Measurements from ENCODE around the gene FMN1. TPM values are rescaled to one million over a fixed set of nuclear protein-coding genes. Genes with fewer than 3 reads are reported as not detected.

Gene FMN1
- total RNA-seq, 1 donor from 2014 or later = 4.2 TPM

- Mint-ChIP-seq H3K27ac (ENCODE audit: unreplicated experiment) (peak overlapping the region; percentile 72), H3K36me3 (ENCODE audit: unreplicated experiment) (peaks cover 7% of the 10 kb centered on the region), H3K4me1 (ENCODE audit: unreplicated experiment) (peaks cover 39% of the 10 kb centered on the region), H3K27me3 (ENCODE audit: unreplicated experiment) (no peaks in the 10 kb centered on the region), H3K4me3 (ENCODE audit: unreplicated experiment) (peak overlapping the region; percentile 85), H3K9me3 (ENCODE audit: unreplicated experiment) (no peaks in the 10 kb centered on the region)
- TF ChIP-seq, protein P1, sequence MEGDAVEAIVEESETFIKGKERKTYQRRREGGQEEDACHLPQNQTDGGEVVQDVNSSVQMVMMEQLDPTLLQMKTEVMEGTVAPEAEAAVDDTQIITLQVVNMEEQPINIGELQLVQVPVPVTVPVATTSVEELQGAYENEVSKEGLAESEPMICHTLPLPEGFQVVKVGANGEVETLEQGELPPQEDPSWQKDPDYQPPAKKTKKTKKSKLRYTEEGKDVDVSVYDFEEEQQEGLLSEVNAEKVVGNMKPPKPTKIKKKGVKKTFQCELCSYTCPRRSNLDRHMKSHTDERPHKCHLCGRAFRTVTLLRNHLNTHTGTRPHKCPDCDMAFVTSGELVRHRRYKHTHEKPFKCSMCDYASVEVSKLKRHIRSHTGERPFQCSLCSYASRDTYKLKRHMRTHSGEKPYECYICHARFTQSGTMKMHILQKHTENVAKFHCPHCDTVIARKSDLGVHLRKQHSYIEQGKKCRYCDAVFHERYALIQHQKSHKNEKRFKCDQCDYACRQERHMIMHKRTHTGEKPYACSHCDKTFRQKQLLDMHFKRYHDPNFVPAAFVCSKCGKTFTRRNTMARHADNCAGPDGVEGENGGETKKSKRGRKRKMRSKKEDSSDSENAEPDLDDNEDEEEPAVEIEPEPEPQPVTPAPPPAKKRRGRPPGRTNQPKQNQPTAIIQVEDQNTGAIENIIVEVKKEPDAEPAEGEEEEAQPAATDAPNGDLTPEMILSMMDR (IDR thresholded peaks at IDR 0.05) = no peak
- no peak for DNase-seq (ENCODE audit: extremely low spot score, unreplicated experiment)
Measured at GRCh38 chr15:32716915-32717425, 477.5 kb downstream of the FMN1 start.

- TF ChIP-seq, protein P1 (IDR thresholded peaks at IDR 0.05) = no peak
- Mint-ChIP-seq H3K4me1 (ENCODE audit: unreplicated experiment) (peaks cover 33% of the 10 kb centered on the region), H3K27ac (ENCODE audit: unreplicated experiment) (peak overlapping the region; percentile 72), H3K4me3 (ENCODE audit: unreplicated experiment) (peak overlapping the region; percentile 85), H3K9me3 (ENCODE audit: unreplicated experiment) (no peaks in the 10 kb centered on the region), H3K27me3 (ENCODE audit: unreplicated experiment) (no peaks in the 10 kb centered on the region), H3K36me3 (ENCODE audit: unreplicated experiment) (peaks cover 4% of the 10 kb centered on the region)
- no peak for DNase-seq (ENCODE audit: extremely low spot score, unreplicated experiment)
Measured at GRCh38 chr15:32716216-32716914, 478.1 kb downstream of the FMN1 start.

Other genes starting within 250 kb of the FMN1 start
- not detected in 2 replicates for gene RYR3, start 116.3 kb upstream of the FMN1 start, total RNA-seq

All from osteocyte (in vitro differentiated cells).